Left lung (tissue), 10 donors: ENCODE measurements around the gene MIF4GD. TPM values are rescaled to one million over a fixed set of nuclear protein-coding genes. Genes with fewer than 3 reads are reported as not detected.

Experiments used
- ATAC-seq: fragments of 200-7000 bp; cut with Tn5 transposase; one replicate; pipeline ENCODE4 v1.9.1; 2020; ENCODE audit warnings: moderate library complexity
- DNase-seq, 4 donors: peaks; one replicate each; pipeline ENCODE4 v3.0.0-alpha.2; 2013 to 2020
- H3K27ac ChIP-seq, 2 donors: fragments of 200-600 bp; sonication (generic) in 1 of 2; one replicate each; pipeline versions ENCODE4 v1.5.0 to v1.8.0; 2020 to 2021
- H3K27me3 ChIP-seq, 2 donors: fragments of 200-600 bp; sonication (generic) in 1 of 2; one replicate each; pipeline versions ENCODE4 v1.5.0 to v1.8.0; 2020 to 2021
- H3K36me3 ChIP-seq, 2 donors: fragments of 200-600 bp; sonication (generic) in 1 of 2; one replicate each; pipeline versions ENCODE4 v1.5.0 to v1.8.0; 2020 to 2021
- H3K4me1 ChIP-seq, 2 donors: fragments of 200-600 bp; one replicate each; pipeline ENCODE4 v1.8.0; 2021
- H3K4me3 ChIP-seq, 2 donors: fragments of 200-600 bp; sonication (generic) in 1 of 2; one replicate each; pipeline versions ENCODE4 v1.5.0 to v1.8.0; 2020 to 2021; ENCODE audit warnings: mild to moderate bottlenecking in 1 of 2
- H3K9me3 ChIP-seq, 2 donors: fragments of 200-600 bp; sonication (generic) in 1 of 2; one replicate each; pipeline versions ENCODE4 v1.5.0 to v1.8.0; 2020 to 2021
- CTCF ChIP-seq, 2 donors: fragments of 200-600 bp; sonication (generic) in 1 of 2; IDR thresholded peaks; one replicate each; pipeline versions ENCODE4 v1.5.0 to v1.8.0; 2021; ENCODE audit warnings: antibody characterized with exemption in 2 of 2
- intact Hi-C, 2 donors: fragments of 100-400 bp; cut with DNase I; formaldehyde crosslinking; loops; one replicate each; pipeline versions ENCODE4 v1.11.2 to v1.14.2; 2022
- polyA plus RNA-seq, 6 donors: library from polyadenylated mRNA; unstranded; fragments of 120-200 nt; gene quantifications; one replicate each; pipeline ENCODE4 v1.2.1, GENCODE V29; 2013; ENCODE audit not compliant: insufficient read length in 6 of 6
- total RNA-seq, 2 donors: library from RNA; stranded (reverse); fragmentation: NEBNext Ultra II Directional; extraction: Animal tissue kit (Norgen Biotek cat#: 25700); gene quantifications; one replicate each; pipeline ENCODE4 v1.2.1, GENCODE V29; 2021
- donor health status: DM: no; HTN: yes; CAD: no.
- donor health status: DM: no; HTN: no; CAD: no.

Gene MIF4GD
- total and polyA plus RNA-seq, 8 donors, result 12.7 to 25.4 (median 14.9) TPM

- Histone ChIP-seq H3K9me3 (no peaks in the 10 kb centered on the region), H3K4me3 (peak overlapping the region; percentile 86 to 93), H3K27me3 (no peaks in the 10 kb centered on the region), H3K36me3 (peaks cover 0 to 51% of the 10 kb centered on the region in 2 donors), H3K27ac (peak overlapping the region; percentile 95), H3K4me1 (peaks cover 13 to 68% of the 10 kb centered on the region in 2 donors)
- intact Hi-C loops, result no loop called here
- peak; percentile 63 for ATAC-seq
- TF ChIP-seq CTCF (IDR thresholded peaks at IDR 0.05), result no peak
- DNase-seq, result peak in 3 of 4 donors; percentile 70 to 91 (median 72)
Observed at GRCh38 chr17:75270218-75270965, 639 bp downstream of the MIF4GD start.

GRCh38 chr17:75269844-75270217 lies 1.2 kb downstream of the MIF4GD start:
- intact Hi-C loops, result no loop called here
- Histone ChIP-seq H3K27me3 (no peaks in the 10 kb centered on the region), H3K4me1 (peaks cover 13 to 73% of the 10 kb centered on the region in 2 donors), H3K27ac (peak overlapping the region; percentile 95), H3K9me3 (no peaks in the 10 kb centered on the region), H3K36me3 (peaks cover 0 to 51% of the 10 kb centered on the region in 2 donors), H3K4me3 (peak overlapping the region; percentile 86 to 93)
- no peak for DNase-seq
- TF ChIP-seq CTCF (IDR thresholded peaks at IDR 0.05), result no peak
- ATAC-seq, result no peak

DNA sequence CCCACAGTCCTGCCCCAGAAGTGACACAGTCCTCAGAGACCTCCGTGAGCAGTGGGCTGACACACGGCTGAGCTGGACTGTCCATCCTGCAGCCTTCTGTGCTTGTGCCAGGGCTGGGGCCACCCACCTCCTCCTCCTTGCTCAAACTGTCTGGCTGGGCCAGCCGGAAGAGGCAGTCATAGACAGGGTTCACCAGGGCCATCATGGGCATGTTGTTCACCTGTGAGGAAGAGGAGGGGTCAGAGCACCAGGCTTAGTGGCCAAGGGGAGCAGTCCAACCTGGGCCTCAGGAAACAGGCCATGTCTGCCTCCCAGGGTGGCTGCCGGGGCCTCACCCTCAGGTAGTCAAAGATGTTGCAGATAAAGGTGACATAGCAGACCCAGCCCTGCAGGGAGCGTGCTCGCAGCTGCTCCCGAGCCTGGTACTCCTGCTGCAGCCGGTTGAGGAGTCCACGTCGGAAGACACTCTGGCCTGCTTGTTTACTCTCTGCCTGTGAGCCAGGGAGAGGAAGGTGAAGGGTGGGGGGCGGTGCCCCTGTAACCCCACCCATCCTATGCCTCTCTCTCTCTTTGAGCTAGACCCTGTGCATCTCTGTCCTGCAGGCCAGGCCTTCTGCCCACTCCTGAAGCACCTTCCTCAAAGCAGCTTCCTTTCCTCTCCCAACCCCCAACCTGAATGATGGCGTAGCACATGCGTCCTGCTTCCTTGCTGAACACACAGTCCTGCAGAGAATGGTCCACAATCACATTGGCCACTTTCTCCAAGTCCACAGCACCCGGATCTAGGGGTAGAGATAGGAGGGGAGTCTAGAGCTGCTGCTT lies 3.4 kb downstream of the MIF4GD start:
- ATAC-seq (no peak), DNase-seq (no peak)
- TF ChIP-seq CTCF (IDR thresholded peaks at IDR 0.05), result no peak
- Histone ChIP-seq H3K9me3 (no peaks in the 10 kb centered on the region), H3K4me1 (peaks cover 16 to 73% of the 10 kb centered on the region in 2 donors), H3K4me3 (no peak overlapping the region), H3K27ac (peak overlapping the region in 1 of 2 donors; percentile 25), H3K27me3 (no peaks in the 10 kb centered on the region), H3K36me3 (peaks cover 0 to 51% of the 10 kb centered on the region in 2 donors)
- intact Hi-C loops, result no loop called here

GRCh38 chr17:75267153-75267410 lies 3.9 kb downstream of the MIF4GD start:
- H3K4me3 ChIP-seq, result no peak overlapping the region
- intact Hi-C loops, result no loop called here
- H3K36me3 ChIP-seq, result peaks cover 0 to 46% of the 10 kb centered on the region in 2 donors
- ATAC-seq (no peak), DNase-seq (peak in 1 of 4 donors; percentile 53)
- TF ChIP-seq CTCF (IDR thresholded peaks at IDR 0.05), result no peak
- no peaks in the 10 kb centered on the region for H3K27me3 ChIP-seq
- H3K4me1 ChIP-seq, result peaks cover 17 to 73% of the 10 kb centered on the region in 2 donors
- H3K27ac ChIP-seq, result peak overlapping the region in 1 of 2 donors; percentile 25
- H3K9me3 ChIP-seq, result no peaks in the 10 kb centered on the region
